Mesothelial cell of epicardium (in vitro differentiated cells): ENCODE measurements around the gene DNMBP. TPM values are rescaled to one million over a fixed set of nuclear protein-coding genes. Genes with fewer than 3 reads are reported as not detected.

Experiments used
- DNase-seq, 2 experiments: peaks; one replicate each; pipeline ENCODE4 v3.0.0; 2021; ENCODE audit warnings: low spot score in 2 of 2; ENCODE audit not compliant: unreplicated experiment in 2 of 2
- H3K27ac Mint-ChIP-seq: 2 replicates; pipeline ENCODE4 v1.8.0; 2021; ENCODE audit warnings: mixed read lengths
- H3K27me3 Mint-ChIP-seq: 2 replicates; pipeline ENCODE4 v1.8.0; 2021; ENCODE audit warnings: low read depth, mixed read lengths
- H3K36me3 Mint-ChIP-seq: 2 replicates; pipeline ENCODE4 v1.8.0; 2021; ENCODE audit warnings: mixed read lengths
- H3K4me1 Mint-ChIP-seq: 2 replicates; pipeline ENCODE4 v1.8.0; 2021; ENCODE audit warnings: mixed read lengths
- H3K4me3 Mint-ChIP-seq: 2 replicates; pipeline ENCODE4 v1.8.0; 2021; ENCODE audit warnings: mild to moderate bottlenecking, moderate library complexity, mixed read lengths
- H3K9me3 Mint-ChIP-seq: 2 replicates; pipeline ENCODE4 v1.8.0; 2021; ENCODE audit warnings: mixed read lengths
- CTCF ChIP-seq: fragments of 200-600 bp; sonication (generic); IDR thresholded peaks from one replicate; pipeline ENCODE4 v1.5.0; 2021; ENCODE audit warnings: antibody characterized with exemption; ENCODE audit not compliant: unreplicated experiment
- total RNA-seq: library from RNA; stranded (reverse); gene quantifications from 3 replicates; pipeline ENCODE4 v1.2.1, GENCODE V29; 2021

Gene DNMBP
- total RNA-seq, 1 donor from 2014 or later, result 35.8 TPM

- H3K4me3 Mint-ChIP-seq, result no peak overlapping the region
- no peaks in the 10 kb centered on the region for H3K27me3 Mint-ChIP-seq
- no peak for DNase-seq
- no peak for TF ChIP-seq CTCF
- peak overlapping the region; percentile 92 for H3K27ac Mint-ChIP-seq
- H3K4me1 Mint-ChIP-seq, result peaks cover 57% of the 10 kb centered on the region
- H3K9me3 Mint-ChIP-seq, result no peaks in the 10 kb centered on the region
- no peaks in the 10 kb centered on the region for H3K36me3 Mint-ChIP-seq
These were observed 27.0 kb downstream of the DNMBP start for GRCh38 chr10:99982728-99983127.

GRCh38 chr10:99981581-99982199, 28.1 kb downstream of the DNMBP start:
- H3K27ac Mint-ChIP-seq, result peak overlapping the region; percentile 31
- H3K36me3 Mint-ChIP-seq, result no peaks in the 10 kb centered on the region
- TF ChIP-seq CTCF, result no peak
- no peak for DNase-seq
- no peaks in the 10 kb centered on the region for H3K27me3 Mint-ChIP-seq
- no peak overlapping the region for H3K4me3 Mint-ChIP-seq
- peaks cover 65% of the 10 kb centered on the region for H3K4me1 Mint-ChIP-seq
- no peaks in the 10 kb centered on the region for H3K9me3 Mint-ChIP-seq

- H3K4me3 Mint-ChIP-seq, result no peak overlapping the region
- H3K9me3 Mint-ChIP-seq, result no peaks in the 10 kb centered on the region
- H3K27ac Mint-ChIP-seq, result peak overlapping the region; percentile 80
- H3K4me1 Mint-ChIP-seq, result peaks cover 67% of the 10 kb centered on the region
- H3K36me3 Mint-ChIP-seq, result no peaks in the 10 kb centered on the region
- TF ChIP-seq CTCF, result no peak
- no peaks in the 10 kb centered on the region for H3K27me3 Mint-ChIP-seq
- no peak for DNase-seq
These were observed 30.6 kb downstream of the DNMBP start for GRCh38 chr10:99979066-99979685.

GRCh38 chr10:99977916-99978315, 31.8 kb downstream of the DNMBP start:
- peak overlapping the region; percentile 72 for H3K27ac Mint-ChIP-seq
- H3K4me1 Mint-ChIP-seq, result peaks cover 54% of the 10 kb centered on the region
- H3K4me3 Mint-ChIP-seq, result no peak overlapping the region
- no peak for TF ChIP-seq CTCF
- no peaks in the 10 kb centered on the region for H3K9me3 Mint-ChIP-seq
- H3K27me3 Mint-ChIP-seq, result no peaks in the 10 kb centered on the region
- DNase-seq, result no peak
- no peaks in the 10 kb centered on the region for H3K36me3 Mint-ChIP-seq

- Mint-ChIP-seq H3K9me3 (no peaks in the 10 kb centered on the region), H3K27me3 (no peaks in the 10 kb centered on the region), H3K4me1 (peaks cover 52% of the 10 kb centered on the region), H3K4me3 (no peak overlapping the region), H3K36me3 (no peaks in the 10 kb centered on the region), H3K27ac (peak overlapping the region; percentile 96)
- no peak for TF ChIP-seq CTCF
- DNase-seq, result no peak
These were observed 32.7 kb downstream of the DNMBP start for GRCh38 chr10:99976886-99977665.
